Left renal cortex interstitium (tissue), 4 donors: Measurements from ENCODE around the gene ZSWIM1. TPM values are rescaled to one million over a fixed set of nuclear protein-coding genes. Genes with fewer than 3 reads are reported as not detected.
A peak's percentile ranks its signal among the peaks of the same experiment; 100 is the strongest.

ENCODE experiments used
- DNase-seq, 4 donors: peaks; one replicate each; pipeline ENCODE4 v3.0.0-alpha.2; 2013; ENCODE audit warnings: low read depth in 4 of 4, low spot score in 2 of 4, missing footprints in 1 of 4
- polyA plus RNA-seq, 4 donors: library from polyadenylated mRNA; unstranded; fragments of 120-200 nt; gene quantifications; one replicate each; pipeline ENCODE4 v1.2.1, GENCODE V29; 2013; ENCODE audit not compliant: insufficient read length in 4 of 4

ZSWIM1 gene
- polyA plus RNA-seq, 4 donors = 13.3 to 18.5 (median 15.7) TPM

DNA sequence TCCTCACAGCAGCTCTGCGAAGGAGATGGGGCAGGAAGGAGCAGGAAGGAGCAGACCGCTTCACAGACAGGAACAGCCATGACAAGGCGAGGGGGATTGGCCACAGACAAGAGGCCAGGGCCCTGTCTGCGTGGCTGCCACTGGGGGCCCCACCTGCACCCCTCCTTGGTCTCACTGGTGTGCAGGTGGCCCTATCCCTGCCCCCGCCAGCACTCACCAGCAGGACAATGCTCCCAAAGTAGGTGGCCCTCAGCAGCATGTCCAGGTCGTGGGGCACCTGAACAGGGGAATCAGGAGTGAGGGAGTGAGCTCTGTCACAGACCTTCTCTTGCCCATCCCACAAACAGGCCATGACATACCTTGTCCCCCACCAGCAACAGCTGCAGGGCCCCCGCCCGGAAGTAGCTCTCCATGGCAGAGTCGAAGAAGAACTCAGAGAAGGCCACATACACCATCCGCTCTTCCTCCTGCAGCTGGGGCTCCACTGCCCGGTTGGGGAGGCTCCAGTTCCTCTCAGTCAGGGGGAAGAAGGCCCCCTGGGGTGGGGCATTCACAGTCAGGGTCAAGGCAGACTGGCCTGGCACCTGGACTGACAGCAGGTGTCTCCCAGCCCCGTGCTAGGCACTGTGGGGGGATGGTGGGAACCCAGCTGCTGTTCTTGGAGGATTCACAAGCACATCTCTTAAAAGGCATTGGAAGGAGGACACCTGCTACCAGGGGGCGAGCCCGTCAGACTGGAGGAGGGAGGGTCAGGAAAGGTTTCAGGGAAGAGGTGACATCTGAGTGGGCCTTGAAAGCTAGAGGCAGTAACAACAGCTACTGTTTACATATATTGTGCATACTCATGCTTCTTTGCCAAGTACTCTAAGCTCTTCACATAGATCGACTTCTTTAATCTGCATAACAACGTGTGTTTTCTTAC lies 23.8 kb downstream of the ZSWIM1 start:
- DNase-seq = no peak

DNA sequence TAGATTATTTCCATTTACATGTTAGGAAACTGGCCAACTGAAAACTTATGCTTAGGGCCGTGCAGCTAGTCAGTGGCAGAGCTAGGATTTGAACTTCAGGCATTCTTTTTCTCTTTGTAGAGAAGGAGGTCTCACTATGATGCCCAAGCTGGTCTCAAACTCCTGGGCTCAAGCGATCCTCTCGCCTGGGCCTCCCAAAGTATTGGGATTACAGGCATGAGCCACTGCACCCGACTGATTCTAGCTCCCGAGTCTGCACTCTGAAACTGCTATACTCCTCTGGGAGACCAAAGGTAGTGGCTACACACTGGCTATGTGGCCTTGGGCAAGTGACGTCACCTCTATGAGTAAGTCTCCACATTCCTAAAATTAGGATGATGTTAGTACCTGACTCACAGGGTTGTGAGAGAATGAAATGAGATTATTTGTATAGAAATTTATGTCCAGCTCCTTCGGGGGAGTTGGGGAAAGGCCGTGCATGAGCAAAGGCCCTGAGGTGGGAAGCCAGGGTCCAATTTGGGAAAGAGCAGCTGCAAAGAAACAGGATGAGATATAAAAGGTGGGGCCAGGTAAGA lies 24.6 kb downstream of the ZSWIM1 start:
- DNase-seq = no peak

DNA sequence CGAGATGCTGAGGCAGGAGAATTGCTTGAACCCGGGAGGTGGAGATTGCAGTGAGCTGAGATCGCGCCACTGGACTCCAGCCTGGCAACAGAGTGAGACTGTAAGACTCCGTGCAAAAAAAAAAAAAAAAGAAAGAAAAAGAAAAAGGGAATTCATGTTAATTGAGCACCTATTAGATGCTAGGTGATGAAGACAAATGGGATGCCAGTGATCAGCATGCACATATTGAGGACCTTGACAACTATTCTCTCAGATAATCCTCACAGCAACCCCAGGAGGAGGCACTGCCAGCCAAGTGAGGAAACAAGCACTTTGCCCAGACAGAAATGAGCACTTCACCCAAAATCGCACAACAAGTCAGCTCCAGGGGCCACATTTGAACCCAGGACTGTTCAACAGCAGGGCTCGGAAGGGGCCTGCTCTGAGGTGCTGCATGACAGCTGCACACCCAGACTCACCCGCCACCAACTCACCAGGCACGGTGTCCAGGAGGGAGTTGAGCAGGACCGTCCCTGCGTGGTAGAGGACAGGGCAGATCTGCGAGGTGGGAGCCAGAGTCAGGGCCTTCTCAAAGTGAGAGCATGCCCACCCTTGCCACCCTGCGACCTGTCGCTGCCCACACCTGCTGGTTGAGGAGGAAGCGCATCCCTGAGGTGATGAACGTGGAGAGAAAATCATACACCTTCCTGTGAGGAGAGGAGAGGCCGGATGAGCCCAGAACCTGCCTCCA lies 26.4 kb downstream of the ZSWIM1 start:
- DNase-seq = no peak

DNA sequence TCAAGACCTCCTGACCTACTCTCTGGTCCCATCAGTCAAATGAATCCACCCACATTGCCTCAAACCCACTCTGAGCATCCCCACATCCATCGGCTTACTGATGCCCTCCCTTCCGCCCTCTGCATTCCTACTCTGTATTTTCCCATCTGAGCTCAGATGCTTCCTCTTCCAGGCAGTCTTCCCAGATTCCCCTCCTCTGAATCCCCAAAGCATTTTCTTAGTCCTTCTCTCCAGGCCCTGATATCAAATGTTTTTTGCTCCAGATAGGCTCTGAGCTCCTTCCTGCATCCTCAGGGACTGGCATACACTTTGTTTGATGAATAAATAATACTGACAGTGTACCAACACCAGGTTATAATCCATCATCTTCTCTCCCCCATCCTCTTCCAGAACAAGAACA lies 27.1 kb downstream of the ZSWIM1 start:
- DNase-seq = no peak

DNA sequence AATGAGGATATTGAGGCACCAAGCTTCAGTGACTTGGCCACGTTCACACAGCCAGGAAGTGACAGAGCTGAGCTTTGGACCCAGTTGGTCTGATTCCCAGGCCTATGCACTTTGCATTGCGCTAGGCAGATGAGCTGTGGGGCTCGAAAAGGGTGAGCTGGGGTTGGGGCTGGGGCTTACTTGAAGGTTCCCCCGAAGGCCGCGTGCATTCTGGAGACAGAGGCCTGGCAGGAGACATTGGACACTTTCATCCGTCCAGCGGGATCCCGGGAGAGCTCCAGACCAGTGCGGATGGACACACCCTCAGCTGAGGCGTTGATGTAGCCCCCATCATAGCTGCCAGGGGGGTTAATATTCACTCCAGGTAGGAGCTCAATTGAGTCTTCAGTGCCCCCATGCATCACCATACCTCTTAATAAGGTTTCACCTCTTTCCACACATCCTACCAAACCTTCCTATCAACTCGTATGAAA lies 28.3 kb downstream of the ZSWIM1 start:
- DNase-seq = no peak

DNA sequence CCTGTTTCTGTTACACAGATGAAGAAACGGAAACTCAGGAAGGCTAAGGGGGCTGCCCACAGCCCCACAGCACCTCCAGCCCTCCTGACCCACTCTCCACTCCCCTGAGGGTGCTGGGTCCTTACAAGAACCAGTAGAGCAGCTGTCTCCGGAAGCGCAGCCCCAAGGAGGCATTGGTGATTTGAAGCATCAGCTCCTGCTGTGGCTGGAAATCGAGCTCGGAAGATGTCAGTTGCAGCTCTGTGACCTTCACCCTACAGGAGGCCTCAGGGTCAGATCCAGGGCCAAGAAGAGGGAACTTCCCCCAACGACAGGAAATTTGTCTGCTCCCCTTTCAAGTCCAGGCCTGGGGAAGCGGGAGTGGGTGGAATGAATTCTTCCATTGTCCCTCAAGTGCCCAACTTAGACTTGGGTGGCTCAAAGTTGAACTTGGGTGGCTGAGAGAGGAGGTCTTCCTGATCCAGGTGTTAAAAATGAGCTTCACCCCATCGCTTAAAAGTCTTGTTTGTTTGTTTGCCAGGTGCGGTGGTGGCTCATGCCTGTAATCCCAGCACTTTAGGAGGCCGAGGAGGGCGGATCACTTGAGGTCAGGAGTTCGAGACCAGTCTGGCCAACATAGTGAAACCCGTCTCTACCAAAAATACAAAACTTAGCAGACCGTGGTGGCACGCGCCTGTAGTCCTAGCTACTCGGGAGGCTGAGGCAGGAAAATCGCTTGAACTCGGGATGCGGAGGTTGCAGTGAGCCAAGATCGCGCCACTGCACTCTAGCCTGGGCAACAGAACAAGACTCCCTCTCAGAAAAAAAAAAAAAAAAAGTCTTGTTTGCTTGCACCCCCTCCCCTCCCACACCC lies 29.0 kb downstream of the ZSWIM1 start:
- DNase-seq = no peak

DNA sequence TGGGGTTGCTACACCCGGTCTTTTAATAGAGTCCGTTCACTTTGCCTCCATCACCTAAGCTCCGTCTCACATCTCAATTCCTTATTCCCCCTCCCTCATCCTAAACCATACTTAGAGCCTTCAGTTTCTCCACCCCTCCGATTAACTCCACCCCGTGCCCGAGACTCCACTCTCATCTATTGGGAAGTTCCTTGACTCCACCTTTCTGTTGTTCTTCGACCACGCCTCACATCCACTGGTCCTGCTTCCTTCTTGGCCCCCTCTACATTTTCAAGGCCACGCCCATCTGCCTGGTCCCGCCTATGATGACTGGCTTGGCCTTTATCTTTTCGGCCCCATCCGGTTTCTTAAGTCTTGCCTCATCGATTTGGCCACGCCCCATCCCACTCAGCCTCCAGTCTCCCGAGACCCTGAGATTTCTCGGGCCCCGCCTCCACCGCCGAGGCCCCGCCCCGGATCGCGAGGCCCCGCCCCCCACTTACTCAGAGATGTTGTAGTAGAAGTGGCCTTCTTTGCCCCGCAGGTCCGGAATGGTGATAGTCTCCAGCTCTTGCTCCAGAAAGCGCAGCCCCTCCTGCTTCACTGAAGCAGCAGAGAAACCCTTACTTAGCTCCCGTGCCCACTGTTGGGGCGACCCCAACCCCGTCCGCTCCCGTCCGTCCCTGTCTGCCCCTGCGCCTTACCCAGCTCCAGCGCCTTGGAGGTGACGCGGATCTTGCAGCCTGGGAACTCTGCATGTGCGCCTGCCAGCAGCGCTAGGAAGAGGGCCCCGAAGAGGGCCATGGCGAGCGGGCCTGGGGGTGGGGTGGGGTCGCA lies 29.9 kb downstream of the ZSWIM1 start:
- peak; percentile 82 to 95 (median 90) for DNase-seq

DNA sequence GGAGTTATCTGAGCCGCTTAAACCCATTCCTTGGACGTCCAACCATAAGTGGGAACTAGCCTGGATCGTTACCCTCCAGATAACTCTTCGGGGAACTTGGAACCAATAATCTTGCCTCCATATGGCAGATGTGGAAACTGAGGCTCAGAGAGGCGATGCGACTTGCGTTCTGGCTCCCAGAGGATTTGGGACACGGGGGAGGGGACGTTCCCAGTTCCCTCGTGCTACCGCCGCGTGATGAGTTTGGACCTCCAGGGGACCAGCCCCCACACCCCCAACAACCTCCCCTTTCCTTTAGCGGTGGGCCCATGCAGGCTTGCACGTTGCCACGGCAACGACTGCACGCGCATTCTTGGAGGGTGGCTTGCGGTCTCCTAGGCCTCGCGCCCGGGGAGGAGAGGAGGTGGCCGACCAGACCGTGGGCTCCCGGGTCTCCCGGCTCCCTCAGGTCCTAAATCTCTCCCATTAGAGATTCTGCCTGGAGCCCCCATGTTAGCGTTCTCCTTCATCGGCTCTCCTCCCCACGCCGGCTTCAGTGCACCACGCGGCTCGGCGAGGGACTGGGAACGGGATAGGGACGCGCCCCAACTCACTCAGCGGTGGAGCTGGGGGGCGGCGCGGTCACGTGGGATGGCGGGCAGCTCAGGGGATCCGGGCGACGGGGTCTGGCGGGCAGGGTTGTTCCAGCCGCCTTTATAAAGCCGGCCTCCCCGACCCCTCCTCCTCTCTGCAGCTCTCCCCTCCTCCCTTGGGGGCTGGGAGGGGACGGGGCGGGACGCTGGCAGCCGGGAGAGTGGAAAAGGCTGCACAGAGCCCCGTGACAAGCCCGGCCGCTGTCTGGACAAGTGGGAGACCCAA lies 30.7 kb downstream of the ZSWIM1 start, which contains the start of gene PLTP:
PLTP (minus strand) TSS at position 670 of the 858 bp plus-strand sequence. CDS start 703 bp downstream, outside the sequence.
- peak in 1 of 4 donors; percentile 46 for DNase-seq

DNA sequence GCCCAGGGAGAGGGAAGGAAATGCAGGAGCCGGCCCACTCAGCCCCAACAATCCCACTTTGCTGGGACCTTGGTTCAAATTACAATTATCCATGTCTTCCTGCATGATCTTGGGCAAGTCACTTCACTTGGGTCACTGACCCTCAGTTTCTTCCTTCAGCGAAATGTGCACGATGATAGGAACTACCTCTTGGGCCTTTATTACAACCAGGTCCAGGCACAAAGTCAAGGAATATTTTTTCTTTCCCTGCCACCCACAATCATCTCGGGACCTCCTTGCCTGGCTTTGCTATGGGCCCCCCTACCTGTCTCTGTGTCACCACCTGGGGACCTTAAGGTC lies 31.3 kb downstream of the ZSWIM1 start:
- DNase-seq = no peak

DNA sequence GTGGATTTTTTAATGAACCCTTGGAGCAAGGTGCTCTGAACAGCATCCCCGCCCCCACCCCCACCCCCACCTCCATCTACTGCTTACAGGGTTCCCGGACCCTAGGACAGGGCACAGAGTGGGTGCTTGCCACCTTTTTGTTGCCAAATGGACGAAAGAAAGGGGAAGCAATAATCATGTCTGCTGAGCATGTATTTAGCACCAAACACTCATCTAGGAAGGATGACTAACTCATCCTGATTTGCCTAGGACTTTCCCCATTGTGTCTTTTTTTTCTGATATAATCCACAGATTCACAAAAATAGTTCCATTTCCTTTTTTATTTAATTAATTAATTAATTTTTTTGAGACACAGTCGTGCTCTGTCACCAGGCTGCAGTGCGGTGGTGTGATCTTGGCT lies 32.1 kb downstream of the ZSWIM1 start:
- no peak for DNase-seq

DNA sequence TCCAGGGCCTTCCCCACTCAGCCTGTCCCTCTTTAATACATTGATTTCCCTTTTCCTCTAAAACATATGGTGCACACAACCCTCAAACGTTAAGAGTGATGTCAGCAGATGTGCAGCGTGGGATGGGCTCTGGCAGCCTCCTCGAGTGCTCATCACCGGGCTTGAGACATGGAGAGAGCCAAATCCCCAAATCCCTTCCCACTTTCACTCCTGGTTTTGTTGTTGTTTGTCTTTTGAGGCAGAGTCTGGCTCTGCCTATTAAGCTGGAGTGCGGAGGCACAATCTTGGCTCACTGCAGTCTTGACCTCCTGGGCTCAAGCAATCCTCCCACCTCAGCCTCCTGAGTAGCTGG lies 36.7 kb downstream of the ZSWIM1 start:
- no peak for DNase-seq

DNA sequence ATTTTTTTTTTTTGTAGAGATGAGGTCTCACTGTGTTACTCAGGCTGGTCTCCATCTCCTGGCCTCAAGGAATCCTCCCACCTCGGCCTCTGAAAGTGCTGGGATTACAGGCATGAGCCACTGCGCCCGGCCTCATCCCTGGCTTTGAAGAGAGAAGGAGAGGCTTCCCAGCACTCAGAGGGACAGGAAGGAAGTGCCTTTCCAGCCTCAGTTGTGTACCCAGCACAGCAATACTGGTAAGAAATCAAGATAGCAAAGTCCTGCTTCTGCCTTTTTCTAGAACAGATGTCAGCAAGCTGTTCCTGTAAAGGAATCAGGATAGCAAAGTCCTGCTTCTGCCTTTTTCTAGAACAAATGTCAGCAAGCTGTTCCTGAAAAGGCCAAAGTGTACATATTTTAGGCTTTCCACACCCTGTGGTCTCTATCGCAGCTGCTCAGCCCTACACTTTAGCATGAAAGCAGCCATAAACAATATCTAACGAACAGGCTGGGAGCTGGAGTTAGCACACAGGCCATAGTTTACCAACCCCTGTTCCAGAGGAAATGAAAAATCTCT lies 37.2 kb downstream of the ZSWIM1 start:
- DNase-seq = no peak

DNA sequence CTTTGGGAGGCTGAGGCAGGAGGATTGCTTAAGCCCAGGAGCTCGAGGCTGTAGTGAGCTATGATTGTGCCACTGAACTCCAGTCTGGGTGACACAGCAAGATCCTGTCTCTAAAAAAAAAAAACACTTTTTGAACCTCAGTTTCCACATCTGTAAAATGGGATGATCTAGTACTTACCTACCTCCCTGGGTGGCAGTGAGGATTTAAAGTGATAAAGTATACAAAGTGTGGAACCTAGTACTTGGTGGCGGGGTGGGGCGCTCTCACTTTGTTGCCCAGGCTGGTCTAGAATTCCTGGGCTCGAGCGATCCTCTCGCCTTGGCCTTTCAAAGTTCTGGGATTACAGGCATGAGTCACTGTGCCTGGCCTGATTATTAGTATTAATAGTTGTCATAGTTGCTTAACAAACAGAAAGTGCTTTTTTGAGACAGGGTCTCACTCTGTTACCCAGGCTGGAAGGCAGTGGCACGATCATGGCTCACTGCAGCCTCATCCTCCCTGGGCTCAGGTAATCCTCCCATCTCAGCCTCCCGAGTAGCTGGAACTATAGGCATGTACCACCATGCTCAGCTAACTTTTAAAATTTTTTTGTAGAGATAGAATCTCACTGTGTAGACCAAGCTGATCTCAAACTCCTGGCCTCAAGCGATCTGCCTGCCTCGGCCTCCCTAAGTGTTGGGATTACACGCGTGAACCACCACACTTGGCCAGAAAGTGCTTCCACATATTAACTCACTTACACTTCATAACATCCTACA lies 37.9 kb downstream of the ZSWIM1 start:
- DNase-seq = no peak

DNA sequence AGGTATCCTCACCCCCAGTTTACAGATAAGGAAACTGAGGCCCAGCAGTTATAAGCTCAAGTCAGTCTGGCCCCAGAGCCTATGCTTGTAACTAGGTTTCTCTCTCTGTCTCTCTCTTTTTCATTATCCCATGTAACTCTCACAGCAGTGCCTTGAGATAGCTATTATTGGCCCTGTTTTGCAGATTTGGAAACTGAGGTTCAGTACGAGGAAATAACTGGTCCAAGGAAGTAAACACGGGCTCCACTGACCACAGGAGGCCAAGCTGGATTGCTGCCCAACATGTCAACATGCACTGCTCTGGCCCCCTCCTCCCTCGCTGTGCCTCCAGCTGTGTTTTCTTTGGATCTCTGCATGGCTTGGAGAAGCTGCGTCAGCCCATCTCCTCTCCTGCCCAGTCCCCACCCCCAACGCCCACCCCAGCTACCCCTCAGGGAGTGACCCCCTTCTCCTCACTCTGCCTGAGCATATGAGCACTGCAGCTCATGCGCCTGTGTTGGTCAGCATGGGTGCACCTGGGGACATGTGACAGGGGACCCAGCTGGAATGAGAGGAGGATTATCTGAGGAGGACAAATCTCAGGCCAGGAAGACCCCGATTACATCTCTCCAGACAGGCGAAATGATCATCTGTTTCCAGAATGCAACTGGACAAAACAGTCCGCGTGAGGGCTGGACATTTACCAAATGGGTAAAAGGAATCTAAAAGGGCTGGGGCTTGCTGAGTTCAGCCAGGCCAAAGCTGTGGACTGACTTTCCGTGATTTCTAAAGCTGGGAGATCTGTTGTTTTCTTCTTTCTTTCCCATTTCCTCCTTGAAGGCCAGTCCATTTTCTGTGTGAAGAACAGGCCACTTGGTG lies 38.7 kb downstream of the ZSWIM1 start:
- DNase-seq = peak in 3 of 4 donors; percentile 34 to 66 (median 51)

DNA sequence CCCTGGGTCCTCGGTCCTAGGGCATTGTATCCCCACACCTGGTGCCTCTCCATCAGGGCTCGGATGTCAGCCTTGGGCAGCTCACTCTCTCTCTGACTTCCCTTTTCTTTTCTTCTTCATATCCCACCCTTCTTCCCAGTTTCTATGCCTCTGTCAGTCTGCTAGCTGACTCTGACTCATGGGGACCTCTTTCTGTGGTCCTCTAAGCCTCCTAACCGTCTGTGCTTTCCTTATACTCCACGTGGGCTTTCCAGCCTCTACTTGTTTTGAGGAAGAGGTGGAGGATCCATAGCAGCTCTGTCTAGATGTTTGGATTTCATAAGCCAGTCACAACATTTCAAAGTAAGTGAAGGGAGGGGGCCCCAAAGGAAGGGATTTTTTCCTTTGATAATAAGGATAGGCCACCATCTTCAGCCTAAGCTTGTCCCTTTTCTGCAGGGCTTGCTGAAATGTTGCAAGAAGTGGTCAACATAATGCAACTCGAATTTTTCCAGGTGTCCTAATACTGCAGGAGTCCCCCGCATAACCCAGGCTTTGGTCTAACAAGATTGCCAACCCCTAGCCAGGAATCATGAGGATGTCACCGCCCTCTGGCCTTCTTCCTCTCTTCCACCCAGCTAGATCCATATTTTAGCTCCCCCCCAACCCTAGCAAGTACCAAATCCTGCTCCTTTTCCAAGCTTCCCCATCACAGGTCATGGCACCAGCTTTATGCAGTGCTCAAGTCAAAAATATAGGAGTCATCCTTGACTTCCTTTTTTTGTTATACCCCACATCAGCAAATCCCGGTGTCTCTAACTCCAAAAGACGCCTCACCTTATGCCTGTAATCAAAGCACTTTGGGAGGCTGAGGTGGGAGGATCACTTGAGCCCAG lies 39.7 kb downstream of the ZSWIM1 start:
- no peak for DNase-seq
